Keratinocyte (primary cell): ENCODE results near the gene TMEM45B.

ENCODE experiments used
- EZH2 ChIP-seq: IDR thresholded peaks from one replicate; pipeline ENCODE4 v1.6.1; 2012; ENCODE audit warnings: inconsistent platforms, mild to moderate bottlenecking, low read length, moderate library complexity
- TF ChIP-seq, protein P1 (sequence below), 3 experiments: IDR thresholded peaks in 1 of 3; conservative IDR thresholded peaks in 1 of 3; optimal IDR thresholded peaks in 1 of 3; 2 replicates in 2 of 3; 3 replicates in 1 of 3; pipeline versions ENCODE3 to v1.5.1; 2011; ENCODE audit warnings: low read length in 3 of 3, mild to moderate bottlenecking in 3 of 3, moderate library complexity in 2 of 3, control low read depth in 1 of 3, inconsistent platforms in 1 of 3; ENCODE audit not compliant: insufficient read depth in 2 of 3; ENCODE audit errors: extremely low read depth in 1 of 3

- TF ChIP-seq, protein P1, sequence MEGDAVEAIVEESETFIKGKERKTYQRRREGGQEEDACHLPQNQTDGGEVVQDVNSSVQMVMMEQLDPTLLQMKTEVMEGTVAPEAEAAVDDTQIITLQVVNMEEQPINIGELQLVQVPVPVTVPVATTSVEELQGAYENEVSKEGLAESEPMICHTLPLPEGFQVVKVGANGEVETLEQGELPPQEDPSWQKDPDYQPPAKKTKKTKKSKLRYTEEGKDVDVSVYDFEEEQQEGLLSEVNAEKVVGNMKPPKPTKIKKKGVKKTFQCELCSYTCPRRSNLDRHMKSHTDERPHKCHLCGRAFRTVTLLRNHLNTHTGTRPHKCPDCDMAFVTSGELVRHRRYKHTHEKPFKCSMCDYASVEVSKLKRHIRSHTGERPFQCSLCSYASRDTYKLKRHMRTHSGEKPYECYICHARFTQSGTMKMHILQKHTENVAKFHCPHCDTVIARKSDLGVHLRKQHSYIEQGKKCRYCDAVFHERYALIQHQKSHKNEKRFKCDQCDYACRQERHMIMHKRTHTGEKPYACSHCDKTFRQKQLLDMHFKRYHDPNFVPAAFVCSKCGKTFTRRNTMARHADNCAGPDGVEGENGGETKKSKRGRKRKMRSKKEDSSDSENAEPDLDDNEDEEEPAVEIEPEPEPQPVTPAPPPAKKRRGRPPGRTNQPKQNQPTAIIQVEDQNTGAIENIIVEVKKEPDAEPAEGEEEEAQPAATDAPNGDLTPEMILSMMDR (optimal IDR thresholded peaks at IDR 0.05 in 1 of 3, IDR thresholded peaks at IDR 0.05 in 1 of 3, conservative IDR thresholded peaks at IDR 0.05 in 1 of 3; ENCODE audit: extremely low read depth in 1 of 3, insufficient read depth in 2 of 3, low read length in 3 of 3): no peak
- no peak for TF ChIP-seq EZH2
Measured at GRCh38 chr11:129888451-129888850, 72.8 kb downstream of the TMEM45B start.
